C4-2B (cell line): ENCODE measurements around the gene PAIP2.

Source experiments
- ZFX ChIP-seq: fragments of 450-650 bp; IDR thresholded peaks from 2 replicates; pipeline ENCODE4 v1.6.1; 2017
- TF ChIP-seq, protein P1 (sequence below): fragments of 450-650 bp; conservative IDR thresholded peaks from 2 replicates; pipeline ENCODE4 v1.5.1; 2017; ENCODE audit warnings: mild to moderate bottlenecking

DNA sequence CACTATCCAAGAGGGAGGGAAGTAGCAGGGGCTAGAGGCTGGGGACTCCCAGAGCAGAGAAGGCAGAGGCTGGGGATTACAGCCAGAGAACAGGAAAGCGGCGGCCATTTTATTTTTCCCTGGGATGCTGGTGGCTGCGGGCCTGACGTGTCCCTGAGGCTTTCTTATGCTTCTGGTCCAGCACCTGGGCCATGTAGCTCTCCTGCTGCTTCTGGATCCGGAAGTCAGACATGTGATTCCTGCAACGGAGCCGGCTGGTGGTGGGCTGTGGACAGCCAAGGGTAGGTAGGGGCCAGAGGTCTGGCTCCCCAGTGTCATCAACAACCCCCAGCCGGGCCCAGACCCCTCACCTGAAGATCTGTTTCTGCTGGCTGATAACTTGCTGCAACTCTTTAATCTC is 55.0 kb downstream of the PAIP2 start:
- TF ChIP-seq, protein P1, sequence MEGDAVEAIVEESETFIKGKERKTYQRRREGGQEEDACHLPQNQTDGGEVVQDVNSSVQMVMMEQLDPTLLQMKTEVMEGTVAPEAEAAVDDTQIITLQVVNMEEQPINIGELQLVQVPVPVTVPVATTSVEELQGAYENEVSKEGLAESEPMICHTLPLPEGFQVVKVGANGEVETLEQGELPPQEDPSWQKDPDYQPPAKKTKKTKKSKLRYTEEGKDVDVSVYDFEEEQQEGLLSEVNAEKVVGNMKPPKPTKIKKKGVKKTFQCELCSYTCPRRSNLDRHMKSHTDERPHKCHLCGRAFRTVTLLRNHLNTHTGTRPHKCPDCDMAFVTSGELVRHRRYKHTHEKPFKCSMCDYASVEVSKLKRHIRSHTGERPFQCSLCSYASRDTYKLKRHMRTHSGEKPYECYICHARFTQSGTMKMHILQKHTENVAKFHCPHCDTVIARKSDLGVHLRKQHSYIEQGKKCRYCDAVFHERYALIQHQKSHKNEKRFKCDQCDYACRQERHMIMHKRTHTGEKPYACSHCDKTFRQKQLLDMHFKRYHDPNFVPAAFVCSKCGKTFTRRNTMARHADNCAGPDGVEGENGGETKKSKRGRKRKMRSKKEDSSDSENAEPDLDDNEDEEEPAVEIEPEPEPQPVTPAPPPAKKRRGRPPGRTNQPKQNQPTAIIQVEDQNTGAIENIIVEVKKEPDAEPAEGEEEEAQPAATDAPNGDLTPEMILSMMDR, result no peak
- TF ChIP-seq ZFX, result no peak
